ENCODE data around the gene VSX2. TPM values are rescaled to one million over a fixed set of nuclear protein-coding genes. Genes with fewer than 3 reads are reported as not detected.

Gene VSX2
- not detected for polyA plus RNA-seq (2013, experiment 1 of 4)
- polyA plus RNA-seq (2013, experiment 2 of 4), result 0.14 TPM
- 0.11 TPM for polyA plus RNA-seq (2013, experiment 3 of 4)
- polyA plus RNA-seq (2013, experiment 4 of 4), result 0.08 TPM

GRCh38 chr14:74238974-74239847 is at the start of gene VSX2:
Gene VSX2, plus strand, starts transcription at chr14:74239449. Its CDS starts 113 bp downstream, at chr14:74239562.
- Histone ChIP-seq H3K4me1 (ENCODE audit: control insufficient read depth, insufficient read depth, low read length) (peaks cover 14% of the 10 kb centered on the region), H3K9me3 (ENCODE audit: control insufficient read depth, low read length) (no peaks in the 10 kb centered on the region), H3K4me3 (ENCODE audit: insufficient read depth, low read depth, low read length) (peak within 1 kb of the TSS; percentile 24), H3K27ac (ENCODE audit: insufficient read depth, low read depth, low read length, poor library complexity, severe bottlenecking) (no peak within 1 kb of the TSS), H3K36me3 (ENCODE audit: control insufficient read depth, insufficient read depth, low read length) (no peaks in the 10 kb centered on the region), H3K27me3 (ENCODE audit: control insufficient read depth, insufficient read depth, low read length, poor library complexity, severe bottlenecking) (peaks cover 85% of the 10 kb centered on the region)
- 6 to 7% methylated on average over 40 of the region's 40 CpGs for WGBS, 2 experiments

GRCh38 chr14:74190927-74191575 is 48.2 kb upstream of the VSX2 start:
- Histone ChIP-seq H3K27me3 (ENCODE audit: control insufficient read depth, insufficient read depth, low read length, poor library complexity, severe bottlenecking) (no peaks in the 10 kb centered on the region), H3K9me3 (ENCODE audit: control insufficient read depth, low read length) (no peaks in the 10 kb centered on the region), H3K4me3 (ENCODE audit: insufficient read depth, low read depth, low read length) (no peak overlapping the region), H3K36me3 (ENCODE audit: control insufficient read depth, insufficient read depth, low read length) (no peaks in the 10 kb centered on the region), H3K27ac (ENCODE audit: insufficient read depth, low read depth, low read length, poor library complexity, severe bottlenecking) (no peak overlapping the region), H3K4me1 (ENCODE audit: control insufficient read depth, insufficient read depth, low read length) (no peaks in the 10 kb centered on the region)
- WGBS, 2 experiments, result 93 to 96% methylated on average over 3 of the region's 3 CpGs

- WGBS, 2 experiments, result 93 to 94% methylated on average over 8 of the region's 8 CpGs
- no peak overlapping the region for H3K27ac ChIP-seq (ENCODE audit: insufficient read depth, low read depth, low read length, poor library complexity, severe bottlenecking)
- no peaks in the 10 kb centered on the region for H3K4me1 ChIP-seq (ENCODE audit: control insufficient read depth, insufficient read depth, low read length)
- H3K9me3 ChIP-seq (ENCODE audit: control insufficient read depth, low read length), result no peaks in the 10 kb centered on the region
- H3K27me3 ChIP-seq (ENCODE audit: control insufficient read depth, insufficient read depth, low read length, poor library complexity, severe bottlenecking), result no peaks in the 10 kb centered on the region
- H3K4me3 ChIP-seq (ENCODE audit: insufficient read depth, low read depth, low read length), result no peak overlapping the region
- H3K36me3 ChIP-seq (ENCODE audit: control insufficient read depth, insufficient read depth, low read length), result no peaks in the 10 kb centered on the region
These were observed 44.6 kb upstream of the VSX2 start for GRCh38 chr14:74194506-74195274.

- no peak overlapping the region for H3K4me3 ChIP-seq (ENCODE audit: insufficient read depth, low read depth, low read length)
- no peaks in the 10 kb centered on the region for H3K9me3 ChIP-seq (ENCODE audit: control insufficient read depth, low read length)
- H3K27ac ChIP-seq (ENCODE audit: insufficient read depth, low read depth, low read length, poor library complexity, severe bottlenecking), result no peak overlapping the region
- H3K4me1 ChIP-seq (ENCODE audit: control insufficient read depth, insufficient read depth, low read length), result no peaks in the 10 kb centered on the region
- no peaks in the 10 kb centered on the region for H3K36me3 ChIP-seq (ENCODE audit: control insufficient read depth, insufficient read depth, low read length)
- no peaks in the 10 kb centered on the region for H3K27me3 ChIP-seq (ENCODE audit: control insufficient read depth, insufficient read depth, low read length, poor library complexity, severe bottlenecking)
- 95 to 97% methylated on average over 7 of the region's 7 CpGs for WGBS, 2 experiments
These were observed 43.6 kb upstream of the VSX2 start for GRCh38 chr14:74195623-74196022.

GRCh38 chr14:74198441-74199234 is 40.6 kb upstream of the VSX2 start:
- 93 to 97% methylated on average over 7 of the region's 7 CpGs for WGBS, 2 experiments
- no peak overlapping the region for H3K4me3 ChIP-seq (ENCODE audit: insufficient read depth, low read depth, low read length)
- H3K27ac ChIP-seq (ENCODE audit: insufficient read depth, low read depth, low read length, poor library complexity, severe bottlenecking), result no peak overlapping the region
- H3K27me3 ChIP-seq (ENCODE audit: control insufficient read depth, insufficient read depth, low read length, poor library complexity, severe bottlenecking), result no peaks in the 10 kb centered on the region
- no peaks in the 10 kb centered on the region for H3K36me3 ChIP-seq (ENCODE audit: control insufficient read depth, insufficient read depth, low read length)
- peaks cover 8% of the 10 kb centered on the region for H3K4me1 ChIP-seq (ENCODE audit: control insufficient read depth, insufficient read depth, low read length)
- H3K9me3 ChIP-seq (ENCODE audit: control insufficient read depth, low read length), result no peaks in the 10 kb centered on the region

GRCh38 chr14:74202113-74202512 is 37.1 kb upstream of the VSX2 start:
- H3K4me1 ChIP-seq (ENCODE audit: control insufficient read depth, insufficient read depth, low read length), result peaks cover 13% of the 10 kb centered on the region
- peaks cover 2% of the 10 kb centered on the region for H3K9me3 ChIP-seq (ENCODE audit: control insufficient read depth, low read length)
- no peaks in the 10 kb centered on the region for H3K27me3 ChIP-seq (ENCODE audit: control insufficient read depth, insufficient read depth, low read length, poor library complexity, severe bottlenecking)
- H3K36me3 ChIP-seq (ENCODE audit: control insufficient read depth, insufficient read depth, low read length), result no peaks in the 10 kb centered on the region
- H3K27ac ChIP-seq (ENCODE audit: insufficient read depth, low read depth, low read length, poor library complexity, severe bottlenecking), result no peak overlapping the region
- no peak overlapping the region for H3K4me3 ChIP-seq (ENCODE audit: insufficient read depth, low read depth, low read length)

- Histone ChIP-seq H3K4me3 (ENCODE audit: insufficient read depth, low read depth, low read length) (no peak overlapping the region), H3K27ac (ENCODE audit: insufficient read depth, low read depth, low read length, poor library complexity, severe bottlenecking) (peak overlapping the region; percentile 9), H3K36me3 (ENCODE audit: control insufficient read depth, insufficient read depth, low read length) (no peaks in the 10 kb centered on the region), H3K27me3 (ENCODE audit: control insufficient read depth, insufficient read depth, low read length, poor library complexity, severe bottlenecking) (no peaks in the 10 kb centered on the region), H3K4me1 (ENCODE audit: control insufficient read depth, insufficient read depth, low read length) (peaks cover 13% of the 10 kb centered on the region), H3K9me3 (ENCODE audit: control insufficient read depth, low read length) (peaks cover 2% of the 10 kb centered on the region)
- WGBS, 2 experiments, result 84 to 85% methylated on average over 8 of the region's 8 CpGs
These were observed 35.6 kb upstream of the VSX2 start for GRCh38 chr14:74203639-74204038.

GRCh38 chr14:74204491-74204890 is 34.8 kb upstream of the VSX2 start:
- 95% methylated on average over 6 of the region's 6 CpGs for WGBS, 2 experiments
- Histone ChIP-seq H3K4me3 (ENCODE audit: insufficient read depth, low read depth, low read length) (no peak overlapping the region), H3K36me3 (ENCODE audit: control insufficient read depth, insufficient read depth, low read length) (no peaks in the 10 kb centered on the region), H3K27me3 (ENCODE audit: control insufficient read depth, insufficient read depth, low read length, poor library complexity, severe bottlenecking) (no peaks in the 10 kb centered on the region), H3K4me1 (ENCODE audit: control insufficient read depth, insufficient read depth, low read length) (peaks cover 13% of the 10 kb centered on the region), H3K9me3 (ENCODE audit: control insufficient read depth, low read length) (peaks cover 2% of the 10 kb centered on the region), H3K27ac (ENCODE audit: insufficient read depth, low read depth, low read length, poor library complexity, severe bottlenecking) (no peak overlapping the region)

- Histone ChIP-seq H3K9me3 (ENCODE audit: control insufficient read depth, low read length) (peaks cover 2% of the 10 kb centered on the region), H3K4me3 (ENCODE audit: insufficient read depth, low read depth, low read length) (no peak overlapping the region), H3K27ac (ENCODE audit: insufficient read depth, low read depth, low read length, poor library complexity, severe bottlenecking) (no peak overlapping the region), H3K36me3 (ENCODE audit: control insufficient read depth, insufficient read depth, low read length) (no peaks in the 10 kb centered on the region), H3K27me3 (ENCODE audit: control insufficient read depth, insufficient read depth, low read length, poor library complexity, severe bottlenecking) (no peaks in the 10 kb centered on the region), H3K4me1 (ENCODE audit: control insufficient read depth, insufficient read depth, low read length) (peaks cover 13% of the 10 kb centered on the region)
- WGBS, 2 experiments, result 92 to 100% methylated on average over 1 of the region's 1 CpG
These were observed 33.4 kb upstream of the VSX2 start for GRCh38 chr14:74205882-74206281.
